PC-3 (cell line): Measurements from ENCODE around the gene HIBADH.

ENCODE experiments used
- EZH2phosphoT487 ChIP-seq: fragments of 300-600 bp; sonication (generic); IDR thresholded peaks from 2 replicates; pipeline ENCODE4 v1.6.1; 2018; ENCODE audit warnings: mild to moderate bottlenecking, antibody characterized with exemption, low read length, borderline replicate concordance
- TF ChIP-seq, protein P1 (sequence below): fragments of 300-600 bp; sonication (generic); conservative IDR thresholded peaks from 2 replicates; pipeline ENCODE4 v1.5.1; 2017; ENCODE audit warnings: antibody characterized with exemption, low read depth, mild to moderate bottlenecking, low read length

- TF ChIP-seq, protein P1, sequence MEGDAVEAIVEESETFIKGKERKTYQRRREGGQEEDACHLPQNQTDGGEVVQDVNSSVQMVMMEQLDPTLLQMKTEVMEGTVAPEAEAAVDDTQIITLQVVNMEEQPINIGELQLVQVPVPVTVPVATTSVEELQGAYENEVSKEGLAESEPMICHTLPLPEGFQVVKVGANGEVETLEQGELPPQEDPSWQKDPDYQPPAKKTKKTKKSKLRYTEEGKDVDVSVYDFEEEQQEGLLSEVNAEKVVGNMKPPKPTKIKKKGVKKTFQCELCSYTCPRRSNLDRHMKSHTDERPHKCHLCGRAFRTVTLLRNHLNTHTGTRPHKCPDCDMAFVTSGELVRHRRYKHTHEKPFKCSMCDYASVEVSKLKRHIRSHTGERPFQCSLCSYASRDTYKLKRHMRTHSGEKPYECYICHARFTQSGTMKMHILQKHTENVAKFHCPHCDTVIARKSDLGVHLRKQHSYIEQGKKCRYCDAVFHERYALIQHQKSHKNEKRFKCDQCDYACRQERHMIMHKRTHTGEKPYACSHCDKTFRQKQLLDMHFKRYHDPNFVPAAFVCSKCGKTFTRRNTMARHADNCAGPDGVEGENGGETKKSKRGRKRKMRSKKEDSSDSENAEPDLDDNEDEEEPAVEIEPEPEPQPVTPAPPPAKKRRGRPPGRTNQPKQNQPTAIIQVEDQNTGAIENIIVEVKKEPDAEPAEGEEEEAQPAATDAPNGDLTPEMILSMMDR: no peak
- TF ChIP-seq EZH2phosphoT487: no peak
Observed at GRCh38 chr7:27522566-27522965, 140.1 kb downstream of the HIBADH start.
